Hepatocyte (in vitro differentiated cells): ENCODE data around the gene MAST2. TPM values are rescaled to one million over a fixed set of nuclear protein-coding genes. Genes with fewer than 3 reads are reported as not detected.
"Not testable (repeated sequence)": the region's sequence is repeated elsewhere in the genome, so short reads cannot be mapped to it uniquely, and the experiment has no call there.

Source experiments
- DNase-seq: peaks from one replicate; pipeline ENCODE4 v3.0.0-alpha.2; 2016; ENCODE audit warnings: low spot score
- H2AFZ ChIP-seq: fragments of 200-600 bp; sonication (generic); 2 replicates; pipeline ENCODE4 v1.6.0; 2016; ENCODE audit warnings: antibody characterized with exemption, mild to moderate bottlenecking
- H3K27ac ChIP-seq: fragments of 200-600 bp; sonication (generic); 2 replicates; pipeline ENCODE4 v1.5.1; 2016; ENCODE audit warnings: mild to moderate bottlenecking
- H3K27me3 ChIP-seq: fragments of 200-600 bp; sonication (generic); 2 replicates; pipeline ENCODE4 v1.6.1; 2016
- H3K36me3 ChIP-seq: fragments of 200-600 bp; sonication (generic); replicated peaks from 2 replicates; pipeline ENCODE4 v1.5.1; 2016; ENCODE audit warnings: low read depth; ENCODE audit not compliant: insufficient read depth
- H3K4me1 ChIP-seq: fragments of 200-600 bp; sonication (generic); 2 replicates; pipeline ENCODE4 v1.5.1; 2016; ENCODE audit warnings: mild to moderate bottlenecking, moderate library complexity; ENCODE audit not compliant: insufficient read depth
- H3K4me2 ChIP-seq: fragments of 200-600 bp; sonication (generic); 2 replicates; pipeline ENCODE4 v1.6.0; 2016
- H3K4me3 ChIP-seq: fragments of 200-600 bp; sonication (generic); 2 replicates; pipeline ENCODE4 v1.5.1; 2016; ENCODE audit warnings: mild to moderate bottlenecking
- H3K79me2 ChIP-seq: fragments of 200-600 bp; sonication (generic); 2 replicates; pipeline ENCODE4 v1.6.0; 2017; ENCODE audit warnings: mild to moderate bottlenecking
- H3K9me2 ChIP-seq: fragments of 200-600 bp; sonication (generic); replicated peaks from 2 replicates; pipeline ENCODE4 v1.6.0; 2017; ENCODE audit warnings: mild to moderate bottlenecking; ENCODE audit not compliant: insufficient read depth
- H3K9me3 ChIP-seq: fragments of 200-600 bp; sonication (generic); 2 replicates; pipeline ENCODE4 v1.5.1; 2016; ENCODE audit warnings: low read depth, mild to moderate bottlenecking
- H4K20me1 ChIP-seq: fragments of 200-600 bp; sonication (generic); 2 replicates; pipeline ENCODE4 v1.6.0; 2016; ENCODE audit warnings: mild to moderate bottlenecking; ENCODE audit not compliant: insufficient read depth, poor library complexity, severe bottlenecking
- EZH2 ChIP-seq: fragments of 200-600 bp; sonication (generic); IDR thresholded peaks from 2 replicates; pipeline ENCODE4 v1.6.1; 2016; ENCODE audit warnings: antibody characterized with exemption, mild to moderate bottlenecking, borderline replicate concordance
- EZH2phosphoT487 ChIP-seq: fragments of 200-600 bp; sonication (generic); IDR thresholded peaks from one replicate; pipeline ENCODE4 v1.6.1; 2018; ENCODE audit warnings: antibody characterized with exemption, mild to moderate bottlenecking, low read depth, moderate library complexity; ENCODE audit not compliant: unreplicated experiment, severe bottlenecking
- WGBS: methylation state at CpG from one replicate; pipeline ENCODE4 v1.1.6; 2016; ENCODE audit warnings: low lambda C conversion rate; ENCODE audit errors: missing lambda C conversion rate; 5-methylcytosine and 5-hydroxymethylcytosine counted together
- polyA plus RNA-seq: library from polyadenylated mRNA; unstranded; fragments of >200 nt; fragmentation: Nextera tagmentation; extraction: Ambion mirVana; gene quantifications from 2 replicates; pipeline ENCODE4 v1.2.1, GENCODE V29; 2016
- total RNA-seq: library from RNA; depleted of rRNA; stranded (reverse); fragments of >200 nt; gene quantifications from 2 replicates; pipeline ENCODE4 v1.2.3, GENCODE V29; 2014
- TF ChIP-seq, protein P1 (sequence below): fragments of 200-600 bp; sonication (generic); IDR thresholded peaks from 2 replicates; pipeline ENCODE4 v1.5.1; 2016; ENCODE audit warnings: antibody characterized with exemption, mild to moderate bottlenecking; ENCODE audit not compliant: poor library complexity

MAST2 gene
- total and polyA plus RNA-seq, 2 experiments from 2014 or later: 25.8 to 33.5 TPM

GRCh38 chr1:45923343-45923742 is 119.9 kb downstream of the MAST2 start:
- Histone ChIP-seq H2AFZ (no peak overlapping the region), H3K27ac (no peak overlapping the region), H3K9me2 (no peaks in the 10 kb centered on the region), H4K20me1 (no peaks in the 10 kb centered on the region), H3K9me3 (no peaks in the 10 kb centered on the region), H3K4me3 (no peak overlapping the region), H3K27me3 (no peaks in the 10 kb centered on the region), H3K36me3 (no peaks in the 10 kb centered on the region), H3K79me2 (no peaks in the 10 kb centered on the region), H3K4me2 (no peak overlapping the region), H3K4me1 (no peaks in the 10 kb centered on the region)
- no peak for DNase-seq
- WGBS: 96% methylated on average over 4 of the region's 4 CpGs
- TF ChIP-seq EZH2: no peak

GRCh38 chr1:45924736-45925135 is 121.3 kb downstream of the MAST2 start:
- DNase-seq: peak; percentile 39
- no peaks in the 10 kb centered on the region for H4K20me1 ChIP-seq
- H3K4me2 ChIP-seq: no peak overlapping the region
- no peaks in the 10 kb centered on the region for H3K79me2 ChIP-seq
- no peak overlapping the region for H3K4me3 ChIP-seq
- peak overlapping the region; percentile 75 for H3K27ac ChIP-seq
- WGBS: 86% methylated on average over 1 of the region's 1 CpG
- H3K9me3 ChIP-seq: no peaks in the 10 kb centered on the region
- no peak overlapping the region for H2AFZ ChIP-seq
- no peaks in the 10 kb centered on the region for H3K36me3 ChIP-seq
- no peaks in the 10 kb centered on the region for H3K9me2 ChIP-seq
- H3K27me3 ChIP-seq: no peaks in the 10 kb centered on the region
- no peak for TF ChIP-seq EZH2phosphoT487
- TF ChIP-seq, protein P1, sequence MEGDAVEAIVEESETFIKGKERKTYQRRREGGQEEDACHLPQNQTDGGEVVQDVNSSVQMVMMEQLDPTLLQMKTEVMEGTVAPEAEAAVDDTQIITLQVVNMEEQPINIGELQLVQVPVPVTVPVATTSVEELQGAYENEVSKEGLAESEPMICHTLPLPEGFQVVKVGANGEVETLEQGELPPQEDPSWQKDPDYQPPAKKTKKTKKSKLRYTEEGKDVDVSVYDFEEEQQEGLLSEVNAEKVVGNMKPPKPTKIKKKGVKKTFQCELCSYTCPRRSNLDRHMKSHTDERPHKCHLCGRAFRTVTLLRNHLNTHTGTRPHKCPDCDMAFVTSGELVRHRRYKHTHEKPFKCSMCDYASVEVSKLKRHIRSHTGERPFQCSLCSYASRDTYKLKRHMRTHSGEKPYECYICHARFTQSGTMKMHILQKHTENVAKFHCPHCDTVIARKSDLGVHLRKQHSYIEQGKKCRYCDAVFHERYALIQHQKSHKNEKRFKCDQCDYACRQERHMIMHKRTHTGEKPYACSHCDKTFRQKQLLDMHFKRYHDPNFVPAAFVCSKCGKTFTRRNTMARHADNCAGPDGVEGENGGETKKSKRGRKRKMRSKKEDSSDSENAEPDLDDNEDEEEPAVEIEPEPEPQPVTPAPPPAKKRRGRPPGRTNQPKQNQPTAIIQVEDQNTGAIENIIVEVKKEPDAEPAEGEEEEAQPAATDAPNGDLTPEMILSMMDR: no peak
- no peaks in the 10 kb centered on the region for H3K4me1 ChIP-seq

DNA sequence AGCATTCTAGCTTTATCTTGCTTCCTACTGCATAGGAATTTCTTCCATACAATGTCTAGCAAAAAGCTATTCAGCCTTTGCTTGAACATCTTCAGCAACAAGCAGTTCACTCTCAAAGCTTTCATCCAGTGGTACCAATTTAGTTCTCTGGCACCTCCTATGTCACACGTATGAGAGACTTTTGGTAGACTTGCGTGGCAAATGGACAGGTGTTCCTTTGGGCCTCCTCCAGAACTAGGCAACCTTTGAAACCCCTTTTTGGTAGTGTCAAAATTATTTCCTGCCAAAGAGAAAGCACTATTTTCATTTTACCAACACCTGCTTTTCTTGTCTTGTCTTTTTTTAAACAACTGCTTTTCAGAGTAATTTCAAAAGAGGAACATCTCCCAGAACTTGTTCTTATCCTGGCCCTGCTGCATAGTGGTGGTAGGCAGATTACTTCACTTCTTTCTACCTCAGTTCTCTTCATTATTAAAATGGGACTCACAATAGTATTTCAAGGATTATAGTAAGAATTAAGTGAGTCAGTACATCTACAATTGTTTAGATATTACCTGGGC is 122.4 kb downstream of the MAST2 start:
- H3K4me1 ChIP-seq: no peaks in the 10 kb centered on the region

GRCh38 chr1:45926330-45926729 is 122.9 kb downstream of the MAST2 start:
- no peaks in the 10 kb centered on the region for H3K9me2 ChIP-seq
- no peak overlapping the region for H3K4me2 ChIP-seq
- DNase-seq: no peak
- H3K36me3 ChIP-seq: no peaks in the 10 kb centered on the region
- peaks cover 2% of the 10 kb centered on the region for H3K79me2 ChIP-seq
- H2AFZ ChIP-seq: no peak overlapping the region
- H3K4me1 ChIP-seq: no peaks in the 10 kb centered on the region
- no peaks in the 10 kb centered on the region for H3K9me3 ChIP-seq
- 64% methylated on average over 2 of the region's 2 CpGs for WGBS
- H3K27me3 ChIP-seq: no peaks in the 10 kb centered on the region
- no peak overlapping the region for H3K27ac ChIP-seq
- H3K4me3 ChIP-seq: no peak overlapping the region
- TF ChIP-seq EZH2phosphoT487 (no peak), EZH2 (no peak)
- TF ChIP-seq, protein P1: no peak
- H4K20me1 ChIP-seq: no peaks in the 10 kb centered on the region

More for the DNA sequence above, 122.4 kb downstream of the MAST2 start:
- Histone ChIP-seq H3K27ac (no peak overlapping the region), H3K27me3 (no peaks in the 10 kb centered on the region), H4K20me1 (no peaks in the 10 kb centered on the region), H3K4me2 (no peak overlapping the region), H3K36me3 (no peaks in the 10 kb centered on the region), H3K9me2 (no peaks in the 10 kb centered on the region), H3K4me3 (no peak overlapping the region), H3K9me3 (no peaks in the 10 kb centered on the region), H2AFZ (no peak overlapping the region), H3K79me2 (peaks cover 2% of the 10 kb centered on the region)
- no peak for DNase-seq
- no peak for TF ChIP-seq EZH2
- no peak for TF ChIP-seq EZH2phosphoT487
- TF ChIP-seq, protein P1: no peak
- WGBS: 98% methylated on average over 2 of the region's 2 CpGs

DNA sequence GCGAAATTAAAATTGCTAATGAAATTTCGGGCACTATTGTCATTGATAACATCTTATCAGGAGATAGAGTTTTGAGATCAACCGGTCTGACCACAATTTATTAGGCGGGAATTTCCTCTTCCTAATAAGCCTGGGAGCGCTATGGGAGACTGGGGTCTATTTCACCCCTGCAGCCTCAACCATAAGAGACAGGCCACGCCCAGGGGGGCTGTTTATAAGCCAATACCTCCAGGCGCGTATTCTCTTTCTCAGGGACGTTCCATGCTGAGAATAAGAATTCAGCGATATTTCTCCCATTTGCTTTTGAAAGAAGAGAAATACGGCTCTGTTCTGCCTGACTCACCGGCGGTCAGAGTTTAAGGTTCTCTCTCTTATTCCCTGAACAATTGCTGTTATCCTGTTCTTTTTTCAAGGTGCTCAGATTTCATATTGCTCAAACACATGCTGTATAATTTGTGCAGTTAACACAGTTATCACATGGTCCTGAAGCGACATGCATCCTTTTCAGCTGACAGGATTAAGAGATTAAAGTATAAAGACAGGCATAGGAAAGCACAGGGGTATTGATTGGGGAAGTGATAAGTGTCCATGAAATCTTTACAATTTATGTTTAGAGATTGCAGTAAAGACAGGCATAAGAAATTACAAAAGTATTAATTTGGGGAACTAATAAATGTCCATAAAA is 124.0 kb downstream of the MAST2 start:
- peak overlapping the region; percentile 6 for H3K4me2 ChIP-seq

More for the DNA sequence above, 124.0 kb downstream of the MAST2 start:
- H3K79me2 ChIP-seq, H4K20me1 ChIP-seq, DNase-seq, H3K9me2 ChIP-seq, H3K9me3 ChIP-seq, H3K4me1 ChIP-seq, H3K27me3 ChIP-seq, H3K36me3 ChIP-seq, H3K27ac ChIP-seq, H3K4me3 ChIP-seq, H2AFZ ChIP-seq: not testable (repeated sequence)
- WGBS: 43% methylated on average over 14 of the region's 14 CpGs
